Retinal pigment epithelial cell (primary cell): Measurements from ENCODE around the gene PRG2.

Source experiments
- DNase-seq: peaks from one replicate; pipeline ENCODE4 v3.0.0-alpha.2; 2010; ENCODE audit warnings: low read depth
- H3K4me3 ChIP-seq: 2 replicates; pipeline ENCODE4 v1.5.1; 2011; ENCODE audit warnings: mild to moderate bottlenecking, low read length, control low read depth, moderate library complexity
- TF ChIP-seq, protein P1 (sequence below): conservative IDR thresholded peaks from 2 replicates; pipeline ENCODE4 v1.5.1; 2011; ENCODE audit warnings: low read depth, low read length, control low read depth, inconsistent platforms

Gene PRG2

DNA sequence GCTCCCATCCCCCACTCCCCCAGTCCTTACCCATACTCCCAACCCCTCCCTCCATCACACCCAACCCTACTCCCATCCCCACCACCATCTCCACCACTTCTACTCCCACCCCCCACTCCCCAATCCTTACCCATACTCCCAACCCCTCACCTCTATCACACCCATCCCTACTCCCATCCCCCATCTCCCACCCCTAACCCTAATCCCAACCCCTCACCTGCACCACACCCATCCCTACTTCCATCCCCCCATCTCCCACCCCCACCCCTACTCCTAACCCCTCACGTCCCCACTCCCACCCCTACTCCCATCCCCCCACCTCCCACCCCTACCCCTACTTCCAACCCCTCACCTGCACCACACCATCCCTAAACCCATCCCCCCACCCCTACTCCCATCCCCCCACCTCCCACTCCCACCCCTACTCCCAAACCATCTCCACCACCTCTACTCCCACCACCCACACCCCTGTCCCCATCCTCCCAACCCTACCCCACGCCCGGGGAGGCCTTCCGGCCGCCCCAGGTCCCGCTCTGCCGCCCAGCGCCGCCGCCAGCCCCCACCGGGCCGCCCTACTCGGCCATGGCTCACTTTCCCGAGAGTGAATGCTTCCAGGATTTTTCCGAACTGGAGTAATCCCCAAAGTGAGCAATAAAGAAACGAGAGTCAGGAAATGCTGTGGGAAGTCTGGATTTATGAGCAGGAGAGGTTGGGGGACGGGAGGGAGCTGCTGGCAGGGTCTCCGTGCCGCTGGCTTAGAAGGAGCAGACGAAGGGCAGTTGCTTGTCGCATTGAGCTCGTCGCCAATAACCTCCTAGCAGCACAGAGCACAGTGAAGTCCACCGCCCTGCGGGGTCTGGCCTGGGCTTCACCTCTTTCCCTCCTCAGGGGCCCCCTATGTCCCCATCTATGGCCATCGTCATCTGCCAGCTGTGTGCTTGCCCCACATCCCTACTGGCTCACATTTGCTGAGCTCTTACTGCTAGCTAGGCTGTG lies 14.1 kb downstream of the PRG2 start:
- no peak for DNase-seq
- TF ChIP-seq, protein P1, sequence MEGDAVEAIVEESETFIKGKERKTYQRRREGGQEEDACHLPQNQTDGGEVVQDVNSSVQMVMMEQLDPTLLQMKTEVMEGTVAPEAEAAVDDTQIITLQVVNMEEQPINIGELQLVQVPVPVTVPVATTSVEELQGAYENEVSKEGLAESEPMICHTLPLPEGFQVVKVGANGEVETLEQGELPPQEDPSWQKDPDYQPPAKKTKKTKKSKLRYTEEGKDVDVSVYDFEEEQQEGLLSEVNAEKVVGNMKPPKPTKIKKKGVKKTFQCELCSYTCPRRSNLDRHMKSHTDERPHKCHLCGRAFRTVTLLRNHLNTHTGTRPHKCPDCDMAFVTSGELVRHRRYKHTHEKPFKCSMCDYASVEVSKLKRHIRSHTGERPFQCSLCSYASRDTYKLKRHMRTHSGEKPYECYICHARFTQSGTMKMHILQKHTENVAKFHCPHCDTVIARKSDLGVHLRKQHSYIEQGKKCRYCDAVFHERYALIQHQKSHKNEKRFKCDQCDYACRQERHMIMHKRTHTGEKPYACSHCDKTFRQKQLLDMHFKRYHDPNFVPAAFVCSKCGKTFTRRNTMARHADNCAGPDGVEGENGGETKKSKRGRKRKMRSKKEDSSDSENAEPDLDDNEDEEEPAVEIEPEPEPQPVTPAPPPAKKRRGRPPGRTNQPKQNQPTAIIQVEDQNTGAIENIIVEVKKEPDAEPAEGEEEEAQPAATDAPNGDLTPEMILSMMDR = no peak
- no peak overlapping the region for H3K4me3 ChIP-seq

DNA sequence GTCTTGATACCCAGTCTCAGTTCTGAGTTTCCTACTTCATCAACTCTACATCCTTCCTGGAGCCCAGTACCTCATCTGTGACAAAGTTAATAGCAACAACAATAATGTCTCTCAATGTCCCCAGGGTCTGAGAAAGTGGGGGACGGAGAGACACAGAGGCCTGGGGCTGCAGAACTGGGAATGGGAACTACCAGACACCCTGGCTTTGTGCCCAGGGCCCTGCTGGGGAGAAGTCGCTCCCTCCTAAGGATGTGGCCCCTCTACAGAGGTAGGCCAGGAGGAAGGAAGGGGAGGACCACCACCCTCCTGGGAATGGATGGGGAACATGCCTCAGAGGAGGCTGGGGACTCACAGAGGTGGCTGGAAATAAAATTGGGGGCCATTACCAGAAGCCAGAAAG lies 15.0 kb downstream of the PRG2 start:
- no peak overlapping the region for H3K4me3 ChIP-seq
- TF ChIP-seq, protein P1 = no peak

DNA sequence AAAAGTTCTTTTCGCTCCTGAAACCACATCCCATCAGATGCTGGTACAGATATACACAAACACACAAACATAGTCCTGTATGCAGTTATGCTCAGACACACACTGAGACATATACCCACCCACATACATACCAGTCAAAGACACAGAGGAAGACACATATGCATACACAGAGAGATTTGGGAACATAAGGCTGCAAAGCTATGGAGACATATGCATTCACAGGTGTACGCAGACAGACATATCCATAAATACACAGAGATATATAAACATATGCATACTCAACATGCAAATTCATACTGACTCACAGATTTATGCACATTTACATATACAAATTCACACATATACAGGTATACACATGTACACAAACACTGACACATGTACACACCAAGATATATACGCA lies 15.5 kb downstream of the PRG2 start:
- no peak overlapping the region for H3K4me3 ChIP-seq
- DNase-seq = no peak
- TF ChIP-seq, protein P1 = no peak

More for the DNA sequence above, 15.0 kb downstream of the PRG2 start:
- no peak for DNase-seq

DNA sequence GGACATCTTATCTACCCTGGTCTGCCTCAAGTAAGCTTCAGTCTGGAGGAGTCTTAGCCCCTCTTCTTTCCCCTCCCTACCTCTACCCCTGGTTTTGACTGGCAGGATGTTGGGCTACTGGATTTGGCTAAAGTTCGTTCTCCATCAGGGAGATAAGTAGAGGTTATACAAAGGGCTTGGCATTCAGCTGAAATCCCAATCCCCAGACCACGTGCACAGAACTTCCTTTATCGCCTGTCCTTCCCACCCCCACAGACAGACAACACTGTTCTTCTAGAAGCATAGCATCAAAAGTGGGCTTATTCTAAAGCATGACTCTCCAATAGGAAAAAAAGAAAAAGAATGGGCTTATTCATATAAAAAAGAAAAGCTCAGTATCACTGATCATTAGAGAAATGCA lies 17.3 kb downstream of the PRG2 start:
- no peak overlapping the region for H3K4me3 ChIP-seq
- DNase-seq = no peak
- TF ChIP-seq, protein P1 = no peak

DNA sequence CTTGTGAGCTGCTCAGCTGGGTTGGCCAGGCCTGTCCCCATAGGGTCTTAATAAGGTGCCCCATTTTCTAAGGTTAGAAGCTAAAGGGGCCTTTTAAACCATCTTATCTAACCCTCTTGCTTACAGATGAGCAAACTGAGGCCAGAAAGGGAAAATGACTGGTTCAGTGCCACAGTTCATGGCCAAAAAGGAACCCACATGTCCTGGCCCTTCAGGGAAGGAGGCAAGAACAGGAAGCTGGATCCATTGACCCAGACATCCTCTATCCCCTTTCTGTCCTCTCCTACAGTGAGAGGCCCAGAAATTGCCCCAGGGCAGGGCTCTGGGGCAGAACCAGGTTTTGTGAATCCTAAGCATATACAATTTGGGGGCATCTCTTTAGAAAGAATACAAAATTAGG lies 19.5 kb downstream of the PRG2 start:
- TF ChIP-seq, protein P1 = no peak
- H3K4me3 ChIP-seq = no peak overlapping the region
- DNase-seq = no peak

DNA sequence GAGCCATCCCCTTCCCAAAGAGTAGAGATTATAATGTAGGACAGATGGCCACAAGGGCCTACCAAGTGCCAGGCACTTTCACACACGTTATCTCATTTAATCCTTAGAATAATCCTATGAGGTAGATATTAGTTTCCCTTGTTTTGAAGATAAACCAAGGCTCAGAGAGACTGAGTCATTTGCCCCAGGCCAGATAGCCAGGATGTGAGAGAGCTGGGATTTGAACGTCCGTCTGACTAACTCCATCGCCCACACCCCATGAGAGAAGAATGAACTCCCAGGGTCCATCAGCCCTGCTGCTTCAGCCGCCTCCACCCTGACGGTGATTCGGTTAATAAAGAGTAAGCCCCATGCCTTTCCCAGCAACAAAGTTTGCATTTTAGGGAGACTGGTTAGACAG lies 20.2 kb downstream of the PRG2 start:
- TF ChIP-seq, protein P1 = no peak
- H3K4me3 ChIP-seq = no peak overlapping the region
- no peak for DNase-seq

DNA sequence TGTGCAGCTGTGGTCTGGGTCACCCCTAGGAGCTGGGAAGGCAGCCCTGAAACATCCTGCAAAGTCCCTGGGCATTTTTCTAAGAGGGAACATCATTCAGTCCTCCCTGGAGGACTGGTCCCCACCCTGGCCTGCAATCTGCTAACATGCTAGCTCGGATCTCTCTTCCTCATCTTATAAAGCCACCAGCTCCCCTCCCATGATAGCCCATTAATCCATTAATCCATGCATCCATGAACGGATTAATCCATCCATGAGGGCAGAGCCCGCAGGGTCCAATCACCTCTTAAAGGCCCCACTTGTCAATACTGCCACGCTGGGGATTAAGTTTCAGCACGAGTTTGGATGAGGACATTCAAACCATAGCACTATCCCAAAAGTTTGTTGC lies 21.6 kb downstream of the PRG2 start:
- DNase-seq = no peak
- TF ChIP-seq, protein P1 = no peak
- no peak overlapping the region for H3K4me3 ChIP-seq
